Endothelial cell (in vitro differentiated cells): ENCODE measurements around the gene SYVN1. TPM values are rescaled to one million over a fixed set of nuclear protein-coding genes. Genes with fewer than 3 reads are reported as not detected.

Experiments used
- DNase-seq: peaks from one replicate; pipeline ENCODE4 v3.0.0; 2021; ENCODE audit warnings: low spot score
- H3K27ac Mint-ChIP-seq: one replicate; pipeline ENCODE4 v1.8.0; 2021; ENCODE audit warnings: mixed read lengths, inconsistent platforms; ENCODE audit not compliant: unreplicated experiment
- H3K27me3 Mint-ChIP-seq: one replicate; pipeline ENCODE4 v1.8.0; 2021; ENCODE audit warnings: mild to moderate bottlenecking, moderate library complexity, mixed read lengths, inconsistent platforms; ENCODE audit not compliant: unreplicated experiment
- H3K36me3 Mint-ChIP-seq: one replicate; pipeline ENCODE4 v1.8.0; 2021; ENCODE audit warnings: mild to moderate bottlenecking, low read depth, mixed read lengths, inconsistent platforms; ENCODE audit not compliant: unreplicated experiment
- H3K4me1 Mint-ChIP-seq: one replicate; pipeline ENCODE4 v1.8.0; 2021; ENCODE audit warnings: mild to moderate bottlenecking, mixed read lengths, inconsistent platforms; ENCODE audit not compliant: unreplicated experiment
- H3K4me3 Mint-ChIP-seq: one replicate; pipeline ENCODE4 v1.8.0; 2021; ENCODE audit warnings: mild to moderate bottlenecking, mixed read lengths, inconsistent platforms; ENCODE audit not compliant: unreplicated experiment
- H3K9me3 Mint-ChIP-seq: one replicate; pipeline ENCODE4 v1.8.0; 2021; ENCODE audit warnings: mixed read lengths, inconsistent platforms; ENCODE audit not compliant: unreplicated experiment
- total RNA-seq: library from RNA; stranded (reverse); fragmentation: NEBNext Ultra II Directional; extraction: Animal tissue kit (Norgen Biotek cat#: 25700); gene quantifications from one replicate; pipeline ENCODE4 v1.2.1, GENCODE V29; 2021; ENCODE audit not compliant: unreplicated experiment
- TF ChIP-seq, protein P1 (sequence below): fragments of 200-600 bp; sonication (generic); IDR thresholded peaks from one replicate; pipeline ENCODE4 v1.5.0; 2021; ENCODE audit warnings: antibody characterized with exemption; ENCODE audit not compliant: unreplicated experiment

Gene SYVN1
- total RNA-seq, 1 donor from 2014 or later = 32.2 TPM

DNA sequence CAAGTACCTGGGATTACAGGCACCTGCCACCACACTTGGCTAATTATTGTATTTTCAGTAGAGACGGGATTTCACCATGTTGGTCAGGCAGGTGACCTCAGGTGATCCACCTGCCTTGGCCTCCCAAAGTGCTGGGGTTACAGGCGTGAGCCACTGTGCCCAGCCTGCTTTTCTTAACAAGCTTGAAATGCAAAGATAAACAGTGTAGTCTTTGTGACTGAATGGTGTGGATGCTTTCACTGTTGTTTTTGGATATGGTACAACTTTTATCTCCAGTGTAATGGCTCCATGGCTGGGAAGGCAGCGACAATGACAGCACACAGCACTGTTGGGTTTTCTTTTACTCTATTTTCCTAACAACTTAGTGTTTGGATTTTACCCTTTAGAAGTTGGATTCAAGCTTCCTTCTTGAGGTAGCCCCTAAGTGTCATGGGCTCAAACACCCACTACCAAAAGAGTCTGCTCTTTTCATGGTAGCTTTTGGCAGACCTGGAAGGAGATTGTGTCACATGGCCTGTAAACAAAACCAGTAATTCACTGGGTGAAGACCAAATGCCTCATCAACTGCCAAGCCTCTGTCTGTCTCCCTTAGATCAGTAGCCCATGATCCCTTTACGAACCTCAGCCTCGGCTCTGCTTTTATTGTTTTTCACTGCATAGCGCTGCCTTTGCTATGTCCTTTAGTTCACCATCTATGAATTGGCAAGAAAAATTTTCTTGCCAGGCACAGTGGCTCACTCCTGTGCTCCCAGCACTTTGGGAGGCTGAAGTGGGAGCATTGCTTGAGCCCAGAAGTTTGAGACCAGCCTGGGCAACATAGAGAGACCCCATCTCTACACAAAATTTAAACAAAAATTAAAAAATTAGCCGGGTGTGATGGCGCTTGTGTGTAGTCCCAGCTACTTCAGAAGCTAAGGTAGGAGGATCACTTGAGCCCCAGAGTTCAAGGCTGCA lies 31.9 kb downstream of the SYVN1 start:
- Mint-ChIP-seq H3K9me3 (no peaks in the 10 kb centered on the region), H3K27ac (no peak overlapping the region), H3K27me3 (peaks cover 10% of the 10 kb centered on the region), H3K4me3 (no peak overlapping the region), H3K36me3 (peaks cover 12% of the 10 kb centered on the region), H3K4me1 (peaks cover 3% of the 10 kb centered on the region)
- no peak for DNase-seq
- TF ChIP-seq, protein P1, sequence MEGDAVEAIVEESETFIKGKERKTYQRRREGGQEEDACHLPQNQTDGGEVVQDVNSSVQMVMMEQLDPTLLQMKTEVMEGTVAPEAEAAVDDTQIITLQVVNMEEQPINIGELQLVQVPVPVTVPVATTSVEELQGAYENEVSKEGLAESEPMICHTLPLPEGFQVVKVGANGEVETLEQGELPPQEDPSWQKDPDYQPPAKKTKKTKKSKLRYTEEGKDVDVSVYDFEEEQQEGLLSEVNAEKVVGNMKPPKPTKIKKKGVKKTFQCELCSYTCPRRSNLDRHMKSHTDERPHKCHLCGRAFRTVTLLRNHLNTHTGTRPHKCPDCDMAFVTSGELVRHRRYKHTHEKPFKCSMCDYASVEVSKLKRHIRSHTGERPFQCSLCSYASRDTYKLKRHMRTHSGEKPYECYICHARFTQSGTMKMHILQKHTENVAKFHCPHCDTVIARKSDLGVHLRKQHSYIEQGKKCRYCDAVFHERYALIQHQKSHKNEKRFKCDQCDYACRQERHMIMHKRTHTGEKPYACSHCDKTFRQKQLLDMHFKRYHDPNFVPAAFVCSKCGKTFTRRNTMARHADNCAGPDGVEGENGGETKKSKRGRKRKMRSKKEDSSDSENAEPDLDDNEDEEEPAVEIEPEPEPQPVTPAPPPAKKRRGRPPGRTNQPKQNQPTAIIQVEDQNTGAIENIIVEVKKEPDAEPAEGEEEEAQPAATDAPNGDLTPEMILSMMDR = no peak

DNA sequence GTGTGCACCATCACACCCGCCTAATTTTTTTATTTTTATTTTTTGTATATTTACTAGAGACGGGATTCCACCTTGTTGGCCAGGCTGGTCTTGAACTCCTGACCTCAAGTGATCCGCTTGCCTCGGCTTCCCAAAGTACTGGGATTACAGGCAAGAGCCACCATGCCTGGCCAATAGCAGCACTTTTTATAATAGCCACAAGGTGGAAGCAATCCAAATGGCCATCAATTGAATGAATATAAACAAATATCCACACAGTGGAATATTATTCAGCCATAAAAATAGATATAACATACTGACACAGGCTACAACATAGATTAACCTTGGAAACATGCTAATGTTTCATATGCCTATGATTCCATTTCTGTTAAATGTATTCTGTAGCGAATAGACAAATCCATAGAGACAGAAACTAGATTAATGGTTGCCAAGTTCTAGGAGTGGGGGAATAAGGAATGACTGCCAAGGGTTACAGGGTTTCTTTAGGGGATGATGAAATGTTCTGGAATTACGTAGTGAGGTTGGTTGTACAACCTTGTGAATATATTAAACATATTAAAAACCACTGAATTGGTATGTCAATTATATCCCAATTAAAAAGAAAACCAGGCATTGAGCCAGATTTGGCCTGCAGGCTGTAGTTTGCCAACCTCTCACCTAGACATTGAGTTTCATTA lies 33.5 kb downstream of the SYVN1 start:
- DNase-seq = no peak
- TF ChIP-seq, protein P1 = no peak
- Mint-ChIP-seq H3K4me1 (peaks cover under 1% of the 10 kb centered on the region), H3K4me3 (no peak overlapping the region), H3K27me3 (peaks cover 6% of the 10 kb centered on the region), H3K9me3 (no peaks in the 10 kb centered on the region), H3K27ac (no peak overlapping the region), H3K36me3 (peaks cover 3% of the 10 kb centered on the region)

DNA sequence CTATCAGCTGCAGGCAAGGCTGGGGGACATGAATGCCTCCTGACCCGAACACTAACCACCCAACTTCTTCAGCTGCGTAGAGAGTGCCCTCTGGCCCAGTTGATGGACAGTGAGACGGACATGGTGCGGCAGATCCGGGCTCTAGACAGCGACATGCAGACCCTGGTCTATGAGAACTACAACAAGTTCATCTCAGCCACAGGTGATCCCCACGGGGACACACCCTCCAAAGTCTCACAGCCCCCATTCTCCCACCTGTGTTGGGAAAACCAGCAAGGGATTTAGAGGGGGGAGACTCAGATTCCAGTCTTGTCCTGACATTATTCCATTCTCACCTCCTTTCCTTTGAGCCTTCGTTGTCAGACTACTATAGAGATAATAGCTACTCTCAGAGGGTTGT lies 37.4 kb downstream of the SYVN1 start:
- no peaks in the 10 kb centered on the region for H3K36me3 Mint-ChIP-seq
- peak overlapping the region; percentile 95 for H3K4me3 Mint-ChIP-seq
- H3K4me1 Mint-ChIP-seq = peaks cover 5% of the 10 kb centered on the region
- H3K27ac Mint-ChIP-seq = no peak overlapping the region
- no peak for DNase-seq
- peaks cover 6% of the 10 kb centered on the region for H3K27me3 Mint-ChIP-seq
- H3K9me3 Mint-ChIP-seq = no peaks in the 10 kb centered on the region
- TF ChIP-seq, protein P1 = no peak

DNA sequence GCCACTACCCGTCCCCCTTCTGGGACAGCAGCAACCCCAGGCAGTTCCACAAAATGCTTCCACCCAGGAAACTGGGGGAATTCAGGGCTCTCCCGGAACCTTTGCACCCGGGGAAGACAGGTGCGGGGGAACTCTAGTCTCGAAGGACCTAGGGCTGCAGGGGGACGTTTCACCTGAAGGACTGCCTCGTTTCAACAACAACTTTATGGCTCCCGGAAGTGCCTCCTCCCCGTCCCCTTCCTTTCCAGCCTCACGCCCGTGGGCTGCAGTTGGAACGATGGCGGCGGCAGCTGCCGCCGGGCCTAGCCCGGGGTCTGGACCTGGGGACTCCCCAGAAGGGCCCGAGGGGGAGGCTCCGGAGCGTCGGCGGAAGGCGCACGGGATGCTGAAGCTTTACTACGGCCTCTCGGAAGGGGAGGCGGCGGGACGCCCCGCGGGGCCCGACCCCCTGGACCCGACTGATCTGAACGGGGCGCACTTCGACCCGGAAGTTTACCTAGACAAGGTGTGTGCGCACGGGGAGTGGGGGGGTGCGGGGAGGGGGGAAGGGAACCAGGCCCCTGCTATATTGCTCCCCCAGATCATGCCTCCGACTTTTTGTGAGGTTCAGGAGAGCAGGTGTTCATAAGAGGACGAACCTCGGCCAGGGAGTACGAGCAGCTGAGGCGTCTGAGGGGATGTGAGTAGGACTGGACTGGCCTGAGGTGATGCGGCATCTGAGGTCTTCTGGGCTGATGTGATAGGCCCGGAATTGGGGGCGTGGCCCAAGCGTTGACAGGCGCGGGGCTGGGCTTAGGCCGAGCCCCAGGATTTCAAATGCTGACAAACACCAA lies 38.1 kb downstream of the SYVN1 start, which contains the start of gene VPS51:
Gene VPS51, plus strand, starts transcription at position 241 of the 833 bp plus-strand sequence. Its CDS starts 37 bp downstream, at position 278.
- no peaks in the 10 kb centered on the region for H3K9me3 Mint-ChIP-seq
- H3K4me3 Mint-ChIP-seq = peak within 1 kb of the TSS; percentile 95
- peaks cover 6% of the 10 kb centered on the region for H3K27me3 Mint-ChIP-seq
- H3K4me1 Mint-ChIP-seq = peaks cover 5% of the 10 kb centered on the region
- DNase-seq = peak; percentile 76
- H3K36me3 Mint-ChIP-seq = no peaks in the 10 kb centered on the region
- TF ChIP-seq, protein P1 = no peak
- H3K27ac Mint-ChIP-seq = peak within 1 kb of the TSS; percentile 96
